ENCODE measurements around the gene WDR37.
"Not testable (repeated sequence)": the region's sequence is repeated elsewhere in the genome, so short reads cannot be mapped to it uniquely, and the experiment has no call there.

Gene WDR37

GRCh38 chr10:1044146-1044545, 12.0 kb upstream of the WDR37 start:
- DNase-seq: no peak

- DNase-seq: no peak
Measured at GRCh38 chr10:1044964-1045363, 11.2 kb upstream of the WDR37 start.

- no peak for DNase-seq
Measured at GRCh38 chr10:1045415-1045814, 10.8 kb upstream of the WDR37 start.

- DNase-seq: peak; percentile 15
Measured at GRCh38 chr10:1047937-1048336, 8.2 kb upstream of the WDR37 start.

GRCh38 chr10:1048349-1048731, 7.8 kb upstream of the WDR37 start:
- no peak for DNase-seq

GRCh38 chr10:1048732-1049424, 7.3 kb upstream of the WDR37 start, which contains the start of gene IDI1:
IDI1 (minus strand) TSS chr10:1049119; CDS start chr10:1049003, 116 bp downstream.
- peak; percentile 99 for DNase-seq

- DNase-seq: no peak
Measured at GRCh38 chr10:1049425-1049958, 6.7 kb upstream of the WDR37 start.

- no peak for DNase-seq
Measured at GRCh38 chr10:1050145-1050544, 6.0 kb upstream of the WDR37 start.

GRCh38 chr10:1050554-1050953, 5.6 kb upstream of the WDR37 start:
- DNase-seq: no peak

- DNase-seq: peak; percentile 11
Measured at GRCh38 chr10:1054684-1055083, 1.5 kb upstream of the WDR37 start.

- DNase-seq: peak; percentile 33
Measured at GRCh38 chr10:1057106-1057657, 997 bp downstream of the WDR37 start.

GRCh38 chr10:1058017-1058416, 1.8 kb downstream of the WDR37 start:
- DNase-seq: no peak

GRCh38 chr10:1059902-1060301, 3.7 kb downstream of the WDR37 start:
- no peak for DNase-seq

- DNase-seq: peak; percentile 77
Measured at GRCh38 chr10:1061930-1062774, 6.0 kb downstream of the WDR37 start.

- no peak for DNase-seq
Measured at GRCh38 chr10:1063232-1063865, 7.2 kb downstream of the WDR37 start.

- no peak for DNase-seq
Measured at GRCh38 chr10:1064964-1065247, 8.7 kb downstream of the WDR37 start.

- DNase-seq: not testable (repeated sequence)
Measured at GRCh38 chr10:1066734-1067133, 10.5 kb downstream of the WDR37 start.

- DNase-seq: no peak
Measured at GRCh38 chr10:1068380-1069361, 12.5 kb downstream of the WDR37 start.

GRCh38 chr10:1070919-1071318, 14.7 kb downstream of the WDR37 start:
- peak; percentile 34 for DNase-seq

GRCh38 chr10:1074052-1074747, 18.0 kb downstream of the WDR37 start:
- no peak for DNase-seq

GRCh38 chr10:1074748-1075308, 18.6 kb downstream of the WDR37 start:
- no peak for DNase-seq

Data from EL (cell line).